ENCODE data around the gene YBX2.

Gene YBX2

GRCh38 chr17:7332111-7332510 lies 37.7 kb upstream of the YBX2 start:
- no peak overlapping the region for H3K27ac ChIP-seq
- TF ChIP-seq, protein P1, sequence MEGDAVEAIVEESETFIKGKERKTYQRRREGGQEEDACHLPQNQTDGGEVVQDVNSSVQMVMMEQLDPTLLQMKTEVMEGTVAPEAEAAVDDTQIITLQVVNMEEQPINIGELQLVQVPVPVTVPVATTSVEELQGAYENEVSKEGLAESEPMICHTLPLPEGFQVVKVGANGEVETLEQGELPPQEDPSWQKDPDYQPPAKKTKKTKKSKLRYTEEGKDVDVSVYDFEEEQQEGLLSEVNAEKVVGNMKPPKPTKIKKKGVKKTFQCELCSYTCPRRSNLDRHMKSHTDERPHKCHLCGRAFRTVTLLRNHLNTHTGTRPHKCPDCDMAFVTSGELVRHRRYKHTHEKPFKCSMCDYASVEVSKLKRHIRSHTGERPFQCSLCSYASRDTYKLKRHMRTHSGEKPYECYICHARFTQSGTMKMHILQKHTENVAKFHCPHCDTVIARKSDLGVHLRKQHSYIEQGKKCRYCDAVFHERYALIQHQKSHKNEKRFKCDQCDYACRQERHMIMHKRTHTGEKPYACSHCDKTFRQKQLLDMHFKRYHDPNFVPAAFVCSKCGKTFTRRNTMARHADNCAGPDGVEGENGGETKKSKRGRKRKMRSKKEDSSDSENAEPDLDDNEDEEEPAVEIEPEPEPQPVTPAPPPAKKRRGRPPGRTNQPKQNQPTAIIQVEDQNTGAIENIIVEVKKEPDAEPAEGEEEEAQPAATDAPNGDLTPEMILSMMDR (conservative IDR thresholded peaks at IDR 0.05): no peak
- TF ChIP-seq ZFX (IDR thresholded peaks at IDR 0.05): no peak

GRCh38 chr17:7330638-7331015 lies 36.2 kb upstream of the YBX2 start:
- TF ChIP-seq ZFX (IDR thresholded peaks at IDR 0.05): no peak
- TF ChIP-seq, protein P1 (conservative IDR thresholded peaks at IDR 0.05): no peak
- peak overlapping the region; percentile 81 for H3K27ac ChIP-seq

GRCh38 chr17:7329997-7330637 lies 35.7 kb upstream of the YBX2 start:
- no peak for TF ChIP-seq ZFX (IDR thresholded peaks at IDR 0.05)

GRCh38 chr17:7329374-7329996 lies 35.0 kb upstream of the YBX2 start:
- no peak for TF ChIP-seq ZFX (IDR thresholded peaks at IDR 0.05)
- TF ChIP-seq, protein P1 (conservative IDR thresholded peaks at IDR 0.05): no peak
- H3K27ac ChIP-seq: peak overlapping the region; percentile 81

More at GRCh38 chr17:7329997-7330637, 35.7 kb upstream of the YBX2 start:
- H3K27ac ChIP-seq: peak overlapping the region; percentile 81

- TF ChIP-seq, protein P1 (conservative IDR thresholded peaks at IDR 0.05): no peak
- TF ChIP-seq ZFX (IDR thresholded peaks at IDR 0.05): peak; percentile 67; the same call in 1 of the 2 replicates
- H3K27ac ChIP-seq: peak within 1 kb of the TSS; percentile 81
Observed at GRCh38 chr17:7328840-7329373, 34.5 kb upstream of the YBX2 start, which contains the start of gene NEURL4. TSS of gene NEURL4 (minus strand) at chr17:7329335. CDS start at chr17:7329312, 23 bp downstream.

GRCh38 chr17:7328009-7328408 lies 33.6 kb upstream of the YBX2 start:
- peak overlapping the region; percentile 81 for H3K27ac ChIP-seq
- TF ChIP-seq, protein P1 (conservative IDR thresholded peaks at IDR 0.05): no peak
- no peak for TF ChIP-seq ZFX (IDR thresholded peaks at IDR 0.05)

DNA sequence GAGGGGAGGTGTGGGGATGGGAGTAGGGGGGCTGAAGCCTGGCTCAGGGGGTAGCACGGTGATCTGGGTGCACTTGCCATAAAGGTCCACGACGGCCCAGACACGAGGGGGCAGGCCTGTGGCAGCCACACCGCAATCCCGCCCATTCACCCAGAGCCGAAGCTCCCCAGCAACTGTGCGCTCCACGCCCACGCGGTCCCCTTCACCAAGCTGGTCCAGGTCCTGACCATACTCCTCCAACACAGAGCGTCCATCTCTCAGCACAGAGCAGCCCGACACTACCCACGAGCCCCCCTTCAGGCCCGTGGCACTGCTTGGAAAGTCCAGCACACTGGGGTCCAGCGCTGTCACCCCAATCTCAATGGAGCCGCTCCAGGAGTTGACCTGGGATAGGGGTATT lies 33.1 kb upstream of the YBX2 start:
- no peak for TF ChIP-seq ZFX (IDR thresholded peaks at IDR 0.05)
- TF ChIP-seq, protein P1 (conservative IDR thresholded peaks at IDR 0.05): no peak

More for the DNA sequence above, 33.1 kb upstream of the YBX2 start:
- H3K27ac ChIP-seq: no peak overlapping the region
